GM19463 (cell line): ENCODE data around the gene CTNND1.
A peak's percentile ranks its signal among the peaks of the same experiment; 100 is the strongest.
"Not testable (repeated sequence)": the region's sequence is repeated elsewhere in the genome, so short reads cannot be mapped to it uniquely, and the experiment has no call there.

Experiments used
- ATAC-seq: cut with Tn5 transposase; IDR thresholded peaks from one replicate; pipeline ENCODE4 v1.9.1; 2021; ENCODE audit warnings: mild to moderate bottlenecking, moderate library complexity; ENCODE audit not compliant: unreplicated experiment

CTNND1 gene

GRCh38 chr11:57792060-57792541 lies 30.5 kb downstream of the CTNND1 start:
- ATAC-seq = peak; percentile 65

- ATAC-seq = peak; percentile 17
These were observed 31.3 kb downstream of the CTNND1 start for GRCh38 chr11:57792870-57793269.

- no peak for ATAC-seq
These were observed 31.9 kb downstream of the CTNND1 start for GRCh38 chr11:57793351-57794115.

GRCh38 chr11:57798905-57799559 lies 37.4 kb downstream of the CTNND1 start:
- no peak for ATAC-seq

GRCh38 chr11:57800444-57801182 lies 39.0 kb downstream of the CTNND1 start:
- ATAC-seq = peak; percentile 71

GRCh38 chr11:57801183-57801485 lies 39.5 kb downstream of the CTNND1 start:
- ATAC-seq = no peak

GRCh38 chr11:57802411-57802810 lies 40.8 kb downstream of the CTNND1 start:
- no peak for ATAC-seq

- ATAC-seq = no peak
These were observed 42.9 kb downstream of the CTNND1 start for GRCh38 chr11:57804466-57804865.

- no peak for ATAC-seq
These were observed 44.2 kb downstream of the CTNND1 start for GRCh38 chr11:57805780-57806179.

GRCh38 chr11:57812634-57813033 lies 51.0 kb downstream of the CTNND1 start:
- ATAC-seq = no peak

- ATAC-seq = peak; percentile 86
These were observed 53.9 kb downstream of the CTNND1 start for GRCh38 chr11:57815476-57815875.

GRCh38 chr11:57815877-57816276 lies 54.3 kb downstream of the CTNND1 start:
- no peak for ATAC-seq

GRCh38 chr11:57818812-57819211 lies 57.2 kb downstream of the CTNND1 start:
- ATAC-seq = no peak

GRCh38 chr11:57819252-57819979 lies 57.8 kb downstream of the CTNND1 start:
- ATAC-seq = no peak

- no peak for ATAC-seq
These were observed 62.3 kb downstream of the CTNND1 start for GRCh38 chr11:57823859-57824258.

GRCh38 chr11:57834852-57835251 lies 73.2 kb downstream of the CTNND1 start:
- ATAC-seq = no peak

- ATAC-seq = not testable (repeated sequence)
These were observed 77.0 kb downstream of the CTNND1 start for GRCh38 chr11:57838609-57839008.

- ATAC-seq = no peak
These were observed 81.3 kb downstream of the CTNND1 start for GRCh38 chr11:57842873-57843272.

GRCh38 chr11:57867966-57868365 lies 106.4 kb downstream of the CTNND1 start:
- no peak for ATAC-seq

GRCh38 chr11:57868491-57868890 lies 106.9 kb downstream of the CTNND1 start:
- no peak for ATAC-seq
